ENCODE results near the gene LRRC61.
"Not testable (repeated sequence)": the region's sequence is repeated elsewhere in the genome, so short reads cannot be mapped to it uniquely, and the experiment has no call there.

Gene LRRC61

GRCh38 chr7:150313870-150314269, 9.3 kb upstream of the LRRC61 start:
- ChIA-PET CTCF (interaction anchor here (0.5 kb wide), 1 partner anchor 423 kb away, joined by 3 read pairs; the partner anchor contains the start of gene GIMAP5), POLR2A (no interaction called here)
- H3K4me3 ChIP-seq (ENCODE audit: low read depth, low read length): no peak overlapping the region
- no peak overlapping the region for H3K27ac ChIP-seq (ENCODE audit: extremely low read depth, low read depth, low read length)
- TF ChIP-seq ZBTB7A (tag by site-specific recombination; IDR thresholded peaks at IDR 0.05; ENCODE audit: low read depth) (no peak), ZNF521 (tag by site-specific recombination; IDR thresholded peaks at IDR 0.05) (no peak), ZBTB17 (tag by site-specific recombination; IDR thresholded peaks at IDR 0.05) (no peak), ZNF621 (tag by site-specific recombination; IDR thresholded peaks at IDR 0.05) (no peak), GFI1B (tag by site-specific recombination; IDR thresholded peaks at IDR 0.05) (no peak), ATF2 (tag by site-specific recombination; IDR thresholded peaks at IDR 0.05; ENCODE audit: low read depth) (no peak), ZNF555 (tag by site-specific recombination; conservative IDR thresholded peaks at IDR 0.05) (no peak), SETDB1 (IDR thresholded peaks at IDR 0.05; ENCODE audit: insufficient read length, low read length) (no peak), ZNF416 (tag by site-specific recombination; IDR thresholded peaks at IDR 0.05) (no peak), ZNF248 (tag by site-specific recombination; IDR thresholded peaks at IDR 0.05) (no peak), IKZF3 (tag by site-specific recombination; IDR thresholded peaks at IDR 0.05) (no peak), ZSCAN4 (tag by site-specific recombination; IDR thresholded peaks at IDR 0.05) (no peak), KLF10 (tag by site-specific recombination; IDR thresholded peaks at IDR 0.05) (no peak), ZNF292 (tag by site-specific recombination; IDR thresholded peaks at IDR 0.05; ENCODE audit: borderline replicate concordance, low read depth) (no peak), ZNF223 (tag by site-specific recombination; IDR thresholded peaks at IDR 0.05) (no peak), ZNF654 (tag by site-specific recombination; IDR thresholded peaks at IDR 0.05; ENCODE audit: low read depth) (no peak), CTCF (tag by site-specific recombination; IDR thresholded peaks at IDR 0.05) (no peak), ZNF777 (tag by site-specific recombination; IDR thresholded peaks at IDR 0.05; ENCODE audit: borderline replicate concordance) (no peak)
- H3K36me3 ChIP-seq (ENCODE audit: control insufficient read depth in 2 of 2, insufficient read depth in 1 of 2, low read length in 2 of 2): no peaks in the 10 kb centered on the region
- H3K9me3 ChIP-seq (ENCODE audit: control insufficient read depth, insufficient read depth, low read depth, low read length): no peaks in the 10 kb centered on the region
- H3K4me1 ChIP-seq (ENCODE audit: control insufficient read depth, insufficient read depth, low read length): no peaks in the 10 kb centered on the region

- no peak overlapping the region for H3K27ac ChIP-seq (ENCODE audit: extremely low read depth, low read depth, low read length)
- H3K4me1 ChIP-seq (ENCODE audit: control insufficient read depth, insufficient read depth, low read length): no peaks in the 10 kb centered on the region
- no peak for TF ChIP-seq ZNF473 (tag by site-specific recombination; IDR thresholded peaks at IDR 0.05)
- no peak for TF ChIP-seq ZNF148 (tag by site-specific recombination; IDR thresholded peaks at IDR 0.05; ENCODE audit: borderline replicate concordance)
- H3K9me3 ChIP-seq (ENCODE audit: control insufficient read depth, insufficient read depth, low read depth, low read length): no peaks in the 10 kb centered on the region
- no peak overlapping the region for H3K4me3 ChIP-seq (ENCODE audit: low read depth, low read length)
- no peaks in the 10 kb centered on the region for H3K36me3 ChIP-seq (ENCODE audit: control insufficient read depth in 2 of 2, insufficient read depth in 1 of 2, low read length in 2 of 2)
- ChIA-PET POLR2A (no interaction called here), CTCF (no interaction called here)
Measured at GRCh38 chr7:150314639-150315239, 8.4 kb upstream of the LRRC61 start.

GRCh38 chr7:150316987-150317386, 6.2 kb upstream of the LRRC61 start:
- H3K4me3 ChIP-seq (ENCODE audit: low read depth, low read length); H3K36me3 ChIP-seq (ENCODE audit: control insufficient read depth in 2 of 2, insufficient read depth in 1 of 2, low read length in 2 of 2): not testable (repeated sequence)

More at GRCh38 chr7:150316987-150317386, 6.2 kb upstream of the LRRC61 start:
- H3K9me3 ChIP-seq (ENCODE audit: control insufficient read depth, insufficient read depth, low read depth, low read length); CTCF ChIA-PET; H3K4me1 ChIP-seq (ENCODE audit: control insufficient read depth, insufficient read depth, low read length); POLR2A ChIA-PET; H3K27ac ChIP-seq (ENCODE audit: extremely low read depth, low read depth, low read length): not testable (repeated sequence)
